ENCODE data around the gene IL7R. TPM values are rescaled to one million over a fixed set of nuclear protein-coding genes. Genes with fewer than 3 reads are reported as not detected.
A peak's percentile ranks its signal among the peaks of the same experiment; 100 is the strongest.

Gene IL7R
- total and polyA plus RNA-seq, 8 donors = 2.2 to 124 (median 7.5) TPM

GRCh38 chr5:35926389-35927051 lies 69.8 kb downstream of the IL7R start:
- Histone ChIP-seq H3K27ac (no peak overlapping the region), H3K27me3 (peaks cover 0 to 53% (median 8%) of the 10 kb centered on the region in 3 donors), H3K4me3 (no peak overlapping the region), H3K4me1 (peaks cover 0 to 13% (median 6%) of the 10 kb centered on the region in 4 donors), H3K9me3 (no peaks in the 10 kb centered on the region), H3K36me3 (no peaks in the 10 kb centered on the region)
- intact Hi-C loops (cut with DNase I; ENCODE audit: low total_unique reads) = loop anchor here (5.0 to 10.0 kb wide), 2 partner anchors 309 to 842 kb away; partner anchors contain the start of gene SPEF2
- no peak for TF ChIP-seq POLR2A (IDR thresholded peaks at IDR 0.05)
- peak in 5 of 7 experiments; percentile 76 to 86 (median 81) for TF ChIP-seq CTCF (IDR thresholded peaks at IDR 0.05)
- peak; percentile 28 to 84 for DNase-seq
- 32 to 40% (median 35%) methylated on average over 13 of the region's 13 CpGs for WGBS, 5 donors

Small RNA genes within 50 kb of the gene (small RNA-seq; reads per million reads assigned to genes)
- 0 reads per million in 4 donors for gene AC112204.1

Other genes starting within 250 kb of the IL7R start
- 10 to 100 TPM in 3 of 5 donors, 1 to 10 TPM in 2; 2.3 to 25.4 (median 10.3) TPM for gene SPEF2, start 239.0 kb upstream of the IL7R start, total RNA-seq
- gene SPEF2, start 239.0 kb upstream of the IL7R start, polyA plus RNA-seq = 1 to 10 TPM; 1.5 to 2.0 (median 1.7) TPM
- not detected for gene CAPSL, start 81.7 kb downstream of the IL7R start, total RNA-seq
- gene CAPSL, start 81.7 kb downstream of the IL7R start, polyA plus RNA-seq = not detected
- gene UGT3A1, start 134.5 kb downstream of the IL7R start, total RNA-seq = under 1 TPM in 1 of 5 donors, not detected in 4; 0.92 TPM
- not detected for gene UGT3A1, start 134.5 kb downstream of the IL7R start, polyA plus RNA-seq
- not detected for gene UGT3A2, start 210.0 kb downstream of the IL7R start, total RNA-seq
- gene UGT3A2, start 210.0 kb downstream of the IL7R start, polyA plus RNA-seq = 1 to 10 TPM in 1 of 3 donors, not detected in 2; 2.0 TPM